ENCODE data around the gene TNFRSF25. TPM values are rescaled to one million over a fixed set of nuclear protein-coding genes. Genes with fewer than 3 reads are reported as not detected.

The TNFRSF25 gene
- total and polyA plus RNA-seq, 2 donors, result 29.1 to 51.6 TPM

DNA sequence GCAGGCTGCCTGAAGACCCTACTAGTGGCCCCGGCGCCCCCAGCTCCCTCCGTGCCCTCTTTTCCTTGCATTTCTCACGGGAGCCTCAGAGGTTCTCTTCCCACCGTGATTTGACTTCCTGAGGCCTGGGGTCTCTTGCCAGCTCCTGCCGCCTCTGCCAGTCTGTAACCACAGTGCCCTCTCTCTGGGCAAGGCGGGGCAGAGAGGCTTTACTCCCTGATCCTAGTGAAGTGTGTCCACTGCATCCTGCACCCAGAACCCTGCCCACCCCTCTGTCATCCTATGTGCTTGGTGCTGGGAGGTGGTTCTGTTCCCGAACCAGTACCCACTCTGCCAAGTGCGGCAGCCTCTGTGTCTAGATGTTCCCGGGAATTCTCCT, 39.0 kb downstream of the TNFRSF25 start:
- Histone ChIP-seq H3K4me3 (ENCODE audit: low read length in 2 of 2) (no peak overlapping the region), H3K4me1 (ENCODE audit: control insufficient read depth in 2 of 2, insufficient read depth in 2 of 2, low read length in 2 of 2) (peaks cover 3 to 6% of the 10 kb centered on the region in 2 donors), H3K27ac (ENCODE audit: low read depth in 1 of 2, low read length in 1 of 2) (no peak overlapping the region), H3K36me3 (ENCODE audit: control insufficient read depth in 2 of 2, insufficient read depth in 2 of 2, low read length in 1 of 2) (no peaks in the 10 kb centered on the region), H3K27me3 (ENCODE audit: control insufficient read depth in 2 of 2, insufficient read depth in 1 of 2, low read length in 1 of 2) (peaks cover 47 to 81% of the 10 kb centered on the region in 2 donors), H3K9me3 (ENCODE audit: control insufficient read depth in 2 of 2, insufficient read depth in 1 of 2, low read length in 1 of 2) (no peaks in the 10 kb centered on the region)
- WGBS, result 92% methylated on average over 10 of the region's 10 CpGs
- DNase-seq (ENCODE audit: low read depth in 6 of 9, low spot score in 9 of 9), result no peak

DNA sequence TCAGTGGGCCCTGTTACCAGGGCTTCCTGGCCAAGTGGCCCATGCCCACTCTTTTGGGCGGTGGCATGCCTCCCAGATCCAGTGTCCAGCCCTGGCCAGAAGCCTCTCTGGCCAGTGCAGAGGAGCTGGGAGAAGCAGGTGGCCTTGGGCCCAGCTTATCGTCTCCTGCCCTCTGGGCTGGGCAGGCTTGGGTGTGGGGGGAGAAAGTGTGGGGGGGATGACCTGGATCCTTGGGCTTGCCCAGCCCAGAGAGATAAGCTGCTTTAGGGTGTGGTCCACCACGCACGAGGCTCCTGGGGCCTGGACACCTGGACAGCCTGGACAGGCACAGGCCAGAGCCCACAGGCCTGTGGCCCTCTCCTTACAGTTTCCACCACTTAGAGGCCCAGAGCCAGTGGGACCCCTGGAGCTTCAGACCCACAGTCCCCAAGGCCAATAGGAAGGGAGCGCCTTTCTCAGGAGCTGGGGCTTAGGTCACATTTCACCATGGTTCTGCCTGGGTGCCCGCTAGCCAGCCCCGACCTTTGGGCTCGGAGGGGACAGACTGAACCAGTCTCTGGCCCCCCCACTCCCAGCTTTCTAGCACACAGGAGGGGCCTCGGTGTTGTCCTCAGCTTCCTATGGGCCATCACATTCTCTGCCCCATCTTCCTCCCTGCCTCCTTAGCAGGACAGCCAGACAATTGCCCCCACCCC, 39.5 kb downstream of the TNFRSF25 start:
- WGBS, result 95% methylated on average over 9 of the region's 9 CpGs
- H3K27me3 ChIP-seq (ENCODE audit: control insufficient read depth in 2 of 2, insufficient read depth in 1 of 2, low read length in 1 of 2), result peaks cover 50 to 85% of the 10 kb centered on the region in 2 donors
- no peak overlapping the region for H3K4me3 ChIP-seq (ENCODE audit: low read length in 2 of 2)
- DNase-seq (ENCODE audit: low read depth in 6 of 9, low spot score in 9 of 9), result no peak
- no peak overlapping the region for H3K27ac ChIP-seq (ENCODE audit: low read depth in 1 of 2, low read length in 1 of 2)
- no peaks in the 10 kb centered on the region for H3K9me3 ChIP-seq (ENCODE audit: control insufficient read depth in 2 of 2, insufficient read depth in 1 of 2, low read length in 1 of 2)
- peaks cover 3 to 6% of the 10 kb centered on the region in 2 donors for H3K4me1 ChIP-seq (ENCODE audit: control insufficient read depth in 2 of 2, insufficient read depth in 2 of 2, low read length in 2 of 2)
- no peaks in the 10 kb centered on the region for H3K36me3 ChIP-seq (ENCODE audit: control insufficient read depth in 2 of 2, insufficient read depth in 2 of 2, low read length in 1 of 2)

DNA sequence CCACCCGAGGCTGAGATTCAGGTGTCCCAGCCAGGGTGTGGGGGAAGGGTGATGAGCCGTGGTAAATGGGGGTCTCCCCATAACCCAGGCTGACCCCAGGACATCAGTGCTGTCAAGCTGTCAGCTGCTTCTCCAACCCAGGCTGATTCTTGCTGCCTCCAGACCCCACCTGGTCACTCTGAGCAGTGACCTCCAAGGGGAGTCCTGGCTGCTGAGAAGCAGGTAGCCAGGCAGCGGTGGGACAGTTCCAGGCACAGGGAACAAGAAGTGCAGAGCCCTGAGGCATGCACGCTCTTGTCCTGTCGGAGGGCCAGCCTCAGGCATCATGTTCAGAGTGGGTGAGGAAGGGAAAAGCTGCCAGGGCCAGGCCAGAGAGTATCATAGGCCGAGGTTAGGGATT, 40.3 kb downstream of the TNFRSF25 start:
- Histone ChIP-seq H3K27me3 (ENCODE audit: control insufficient read depth in 2 of 2, insufficient read depth in 1 of 2, low read length in 1 of 2) (peaks cover 55 to 88% of the 10 kb centered on the region in 2 donors), H3K9me3 (ENCODE audit: control insufficient read depth in 2 of 2, insufficient read depth in 1 of 2, low read length in 1 of 2) (no peaks in the 10 kb centered on the region), H3K27ac (ENCODE audit: low read depth in 1 of 2, low read length in 1 of 2) (no peak overlapping the region), H3K4me3 (ENCODE audit: low read length in 2 of 2) (no peak overlapping the region), H3K36me3 (ENCODE audit: control insufficient read depth in 2 of 2, insufficient read depth in 2 of 2, low read length in 1 of 2) (no peaks in the 10 kb centered on the region), H3K4me1 (ENCODE audit: control insufficient read depth in 2 of 2, insufficient read depth in 2 of 2, low read length in 2 of 2) (peaks cover 3 to 6% of the 10 kb centered on the region in 2 donors)
- DNase-seq (ENCODE audit: low read depth in 6 of 9, low spot score in 9 of 9), result no peak
- 84% methylated on average over 6 of the region's 6 CpGs for WGBS

DNA sequence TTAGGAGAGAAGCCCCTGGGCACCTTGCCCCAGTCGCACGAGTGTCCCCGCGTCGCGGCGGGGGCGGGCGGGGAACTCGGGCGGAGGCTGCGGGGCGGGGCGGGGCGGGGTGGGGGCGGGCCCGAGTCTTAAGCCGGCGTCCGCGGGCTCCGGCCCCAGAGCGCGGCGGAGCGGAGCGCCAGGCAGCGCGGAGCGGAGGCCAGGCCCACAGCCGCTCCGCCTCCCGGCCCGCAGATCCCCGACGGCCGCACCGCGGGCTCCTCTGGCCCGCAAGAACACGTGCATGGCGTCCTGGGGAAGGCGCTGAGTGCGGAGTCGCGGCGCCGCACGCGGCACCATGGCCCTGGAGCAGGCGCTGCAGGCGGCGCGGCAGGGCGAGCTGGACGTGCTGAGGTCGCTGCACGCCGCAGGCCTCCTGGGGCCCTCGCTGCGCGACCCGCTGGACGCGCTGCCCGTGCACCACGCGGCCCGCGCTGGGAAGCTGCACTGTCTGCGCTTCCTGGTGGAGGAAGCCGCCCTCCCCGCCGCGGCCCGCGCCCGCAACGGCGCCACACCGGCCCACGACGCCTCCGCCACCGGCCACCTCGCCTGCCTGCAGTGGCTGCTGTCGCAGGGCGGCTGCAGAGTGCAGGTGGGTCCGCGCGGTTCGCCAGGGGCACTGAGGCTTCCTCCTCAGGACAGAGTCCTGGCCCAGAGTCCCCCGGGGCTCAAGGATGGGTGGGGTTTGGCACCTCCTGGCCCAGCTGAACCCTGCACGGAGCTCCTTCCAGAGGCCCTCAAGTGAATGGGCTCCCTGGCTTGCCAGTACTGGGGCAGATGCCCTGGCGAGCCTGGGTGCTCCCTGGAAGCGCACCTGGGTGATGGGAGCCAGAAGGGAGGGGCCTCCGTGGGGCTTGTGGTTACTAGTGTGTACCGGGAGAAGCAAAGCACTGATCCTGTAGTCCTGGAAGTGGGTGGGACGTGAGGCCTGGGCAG, 41.1 kb downstream of the TNFRSF25 start, which contains the start of gene ESPN:
Gene ESPN (plus strand): TSS at position 158 of the 975 bp plus-strand sequence. CDS start 180 bp downstream, at position 338.
- peak within 1 kb of the TSS in 1 of 2 donors; percentile 14 for H3K4me3 ChIP-seq (ENCODE audit: low read length in 2 of 2)
- DNase-seq (ENCODE audit: low read depth in 6 of 9, low spot score in 9 of 9), result no peak
- H3K36me3 ChIP-seq (ENCODE audit: control insufficient read depth in 2 of 2, insufficient read depth in 2 of 2, low read length in 1 of 2), result no peaks in the 10 kb centered on the region
- no peak within 1 kb of the TSS for H3K27ac ChIP-seq (ENCODE audit: low read depth in 1 of 2, low read length in 1 of 2)
- H3K27me3 ChIP-seq (ENCODE audit: control insufficient read depth in 2 of 2, insufficient read depth in 1 of 2, low read length in 1 of 2), result peaks cover 62 to 88% of the 10 kb centered on the region in 2 donors
- H3K4me1 ChIP-seq (ENCODE audit: control insufficient read depth in 2 of 2, insufficient read depth in 2 of 2, low read length in 2 of 2), result peaks cover 3 to 11% of the 10 kb centered on the region in 2 donors
- 5% methylated on average over 99 of the region's 99 CpGs for WGBS
- H3K9me3 ChIP-seq (ENCODE audit: control insufficient read depth in 2 of 2, insufficient read depth in 1 of 2, low read length in 1 of 2), result no peaks in the 10 kb centered on the region

DNA sequence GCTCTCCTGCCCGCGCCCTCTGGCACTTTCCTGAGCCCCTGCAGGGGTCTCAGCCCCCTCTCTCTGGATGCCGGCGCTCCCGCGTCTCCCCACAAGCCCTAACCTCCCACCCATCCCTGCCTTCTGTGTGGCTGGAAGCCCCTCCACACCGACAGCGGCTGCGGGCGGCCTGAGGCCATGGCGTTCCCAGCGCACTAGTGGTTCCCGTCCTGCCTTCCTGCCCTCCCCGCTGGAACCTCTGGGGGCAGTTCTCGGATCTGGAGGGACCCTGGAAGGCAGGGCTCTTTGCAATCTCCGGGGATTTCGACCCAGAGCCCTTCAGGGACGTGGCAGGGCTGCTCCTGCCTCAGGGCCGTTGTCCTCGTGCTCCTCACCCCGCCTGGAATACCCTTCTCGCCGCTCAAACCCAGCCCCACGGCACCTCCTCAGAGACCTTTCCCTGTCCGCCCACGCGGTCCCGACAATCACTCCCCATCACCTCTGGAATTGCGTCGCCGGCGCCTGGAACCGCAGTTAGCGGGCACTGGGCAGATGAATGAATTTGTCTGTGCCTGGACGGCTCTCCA, 41.9 kb downstream of the TNFRSF25 start:
- H3K27ac ChIP-seq (ENCODE audit: low read depth in 1 of 2, low read length in 1 of 2), result no peak overlapping the region
- H3K4me3 ChIP-seq (ENCODE audit: low read length in 2 of 2), result no peak overlapping the region
- H3K36me3 ChIP-seq (ENCODE audit: control insufficient read depth in 2 of 2, insufficient read depth in 2 of 2, low read length in 1 of 2), result no peaks in the 10 kb centered on the region
- whole genome bisulfite sequencing, result 13% methylated on average over 35 of the region's 35 CpGs
- no peaks in the 10 kb centered on the region for H3K9me3 ChIP-seq (ENCODE audit: control insufficient read depth in 2 of 2, insufficient read depth in 1 of 2, low read length in 1 of 2)
- no peak for DNase-seq (ENCODE audit: low read depth in 6 of 9, low spot score in 9 of 9)
- peaks cover 3 to 11% of the 10 kb centered on the region in 2 donors for H3K4me1 ChIP-seq (ENCODE audit: control insufficient read depth in 2 of 2, insufficient read depth in 2 of 2, low read length in 2 of 2)
- H3K27me3 ChIP-seq (ENCODE audit: control insufficient read depth in 2 of 2, insufficient read depth in 1 of 2, low read length in 1 of 2), result peaks cover 70 to 91% of the 10 kb centered on the region in 2 donors

DNA sequence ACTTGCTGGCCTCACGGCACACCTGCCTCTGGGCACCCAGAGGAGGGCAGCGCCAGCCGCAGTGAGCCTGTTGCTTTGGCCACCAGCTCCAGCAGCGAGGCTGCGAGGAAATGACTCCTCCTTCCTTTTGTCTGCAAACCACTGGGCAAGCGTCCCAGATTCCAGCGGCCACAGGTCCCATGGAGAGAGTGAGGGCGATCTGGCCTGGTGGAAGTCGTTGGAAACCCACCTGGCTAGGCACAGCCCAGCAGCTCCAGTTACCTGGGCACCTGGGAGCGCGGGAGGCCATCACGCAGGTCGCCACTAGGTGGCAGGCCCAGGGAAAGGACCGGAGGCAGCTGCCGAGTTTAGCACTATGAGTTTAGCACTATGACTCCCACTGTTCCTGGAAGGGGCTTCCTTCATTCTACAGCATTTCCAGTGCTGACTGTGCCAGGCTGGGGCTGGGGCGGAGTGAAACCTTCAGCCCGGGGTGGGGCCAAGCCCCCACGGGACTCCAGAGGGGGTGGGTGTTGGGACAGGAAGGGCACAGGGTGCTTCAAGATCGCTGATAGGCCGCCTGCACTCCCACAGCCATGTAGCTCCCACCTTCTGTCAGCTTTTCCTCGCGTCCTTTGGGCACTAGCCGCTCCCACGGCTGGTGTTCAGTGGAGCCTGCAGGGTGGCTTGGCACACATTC, 42.5 kb downstream of the TNFRSF25 start:
- peak in 4 of 9 donors; percentile 16 to 51 (median 38) for DNase-seq (ENCODE audit: low read depth in 6 of 9, low spot score in 9 of 9)
- Histone ChIP-seq H3K27ac (ENCODE audit: low read depth in 1 of 2, low read length in 1 of 2) (no peak overlapping the region), H3K9me3 (ENCODE audit: control insufficient read depth in 2 of 2, insufficient read depth in 1 of 2, low read length in 1 of 2) (no peaks in the 10 kb centered on the region), H3K4me1 (ENCODE audit: control insufficient read depth in 2 of 2, insufficient read depth in 2 of 2, low read length in 2 of 2) (peaks cover 3 to 11% of the 10 kb centered on the region in 2 donors), H3K4me3 (ENCODE audit: low read length in 2 of 2) (no peak overlapping the region), H3K36me3 (ENCODE audit: control insufficient read depth in 2 of 2, insufficient read depth in 2 of 2, low read length in 1 of 2) (no peaks in the 10 kb centered on the region), H3K27me3 (ENCODE audit: control insufficient read depth in 2 of 2, insufficient read depth in 1 of 2, low read length in 1 of 2) (peaks cover 77 to 95% of the 10 kb centered on the region in 2 donors)
- WGBS, result 11% methylated on average over 24 of the region's 24 CpGs

DNA sequence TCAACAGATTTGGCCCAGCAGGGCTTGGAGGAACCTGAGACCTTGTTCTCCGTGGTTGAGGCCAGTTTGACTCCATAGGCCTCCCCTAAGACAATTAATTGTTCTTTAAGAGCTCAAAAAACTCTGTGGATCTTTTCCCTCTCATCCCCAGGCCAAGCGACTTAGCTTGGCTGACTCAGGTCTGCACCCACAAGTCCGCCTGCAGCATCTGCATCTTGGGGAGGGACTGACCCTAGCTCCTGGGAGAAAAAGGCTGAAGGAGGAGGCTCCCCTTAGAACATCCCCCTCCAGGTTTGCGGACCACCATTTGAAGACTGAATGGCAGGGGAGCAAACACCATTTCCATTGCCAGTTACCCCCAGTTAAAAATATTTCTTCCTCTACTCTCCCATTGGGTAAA, 44.7 kb downstream of the TNFRSF25 start:
- 47% methylated on average over 4 of the region's 4 CpGs for WGBS
- Histone ChIP-seq H3K27me3 (ENCODE audit: control insufficient read depth in 2 of 2, insufficient read depth in 1 of 2, low read length in 1 of 2) (peaks cover 89 to 95% of the 10 kb centered on the region in 2 donors), H3K36me3 (ENCODE audit: control insufficient read depth in 2 of 2, insufficient read depth in 2 of 2, low read length in 1 of 2) (no peaks in the 10 kb centered on the region), H3K27ac (ENCODE audit: low read depth in 1 of 2, low read length in 1 of 2) (no peak overlapping the region), H3K4me1 (ENCODE audit: control insufficient read depth in 2 of 2, insufficient read depth in 2 of 2, low read length in 2 of 2) (peaks cover 3 to 11% of the 10 kb centered on the region in 2 donors), H3K4me3 (ENCODE audit: low read length in 2 of 2) (no peak overlapping the region), H3K9me3 (ENCODE audit: control insufficient read depth in 2 of 2, insufficient read depth in 1 of 2, low read length in 1 of 2) (no peaks in the 10 kb centered on the region)
- no peak for DNase-seq (ENCODE audit: low read depth in 6 of 9, low spot score in 9 of 9)

DNA sequence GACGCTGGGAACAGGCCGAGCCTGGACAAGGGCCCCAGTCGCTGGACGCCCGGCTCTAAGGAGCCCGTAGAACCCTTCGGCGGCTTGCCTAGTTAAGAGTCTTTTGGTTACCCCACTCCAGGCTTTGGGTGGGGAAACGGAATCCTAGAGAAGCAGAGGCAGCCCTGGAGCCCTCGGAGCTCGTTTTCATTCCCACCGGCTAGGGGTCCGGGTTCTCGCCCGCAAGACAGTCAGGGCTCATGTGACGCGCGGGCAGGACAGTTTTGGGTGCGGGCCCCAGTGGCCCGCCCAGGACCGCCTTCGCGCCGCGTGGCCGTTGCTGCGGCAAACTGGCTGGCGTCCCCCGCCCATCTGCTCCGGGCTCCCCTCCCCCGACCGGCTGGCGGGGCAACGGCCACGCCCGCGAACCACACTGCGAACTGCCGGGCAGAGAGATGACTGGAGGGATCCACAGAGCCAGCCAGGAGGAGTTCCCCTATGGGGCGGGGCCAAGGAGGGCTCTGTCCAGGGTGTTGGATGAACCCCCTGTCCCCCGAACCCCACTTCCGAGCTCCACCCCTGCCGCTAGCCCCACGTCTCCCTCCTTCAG, 45.4 kb downstream of the TNFRSF25 start:
- Histone ChIP-seq H3K4me3 (ENCODE audit: low read length in 2 of 2) (no peak overlapping the region), H3K36me3 (ENCODE audit: control insufficient read depth in 2 of 2, insufficient read depth in 2 of 2, low read length in 1 of 2) (no peaks in the 10 kb centered on the region), H3K27ac (ENCODE audit: low read depth in 1 of 2, low read length in 1 of 2) (no peak overlapping the region), H3K27me3 (ENCODE audit: control insufficient read depth in 2 of 2, insufficient read depth in 1 of 2, low read length in 1 of 2) (peaks cover 87 to 95% of the 10 kb centered on the region in 2 donors), H3K4me1 (ENCODE audit: control insufficient read depth in 2 of 2, insufficient read depth in 2 of 2, low read length in 2 of 2) (peaks cover 3 to 11% of the 10 kb centered on the region in 2 donors), H3K9me3 (ENCODE audit: control insufficient read depth in 2 of 2, insufficient read depth in 1 of 2, low read length in 1 of 2) (no peaks in the 10 kb centered on the region)
- no peak for DNase-seq (ENCODE audit: low read depth in 6 of 9, low spot score in 9 of 9)
- 8% methylated on average over 44 of the region's 44 CpGs for WGBS
